NCI-H526 treated with DMSO at 0.1 percent for 48 hours (cell line): ENCODE results near the gene SEZ6L.

Source experiments
- DNase-seq: peaks from one replicate; lab custom pipeline; 2025; lab: John Stamatoyannopoulos, UW

SEZ6L gene

DNA sequence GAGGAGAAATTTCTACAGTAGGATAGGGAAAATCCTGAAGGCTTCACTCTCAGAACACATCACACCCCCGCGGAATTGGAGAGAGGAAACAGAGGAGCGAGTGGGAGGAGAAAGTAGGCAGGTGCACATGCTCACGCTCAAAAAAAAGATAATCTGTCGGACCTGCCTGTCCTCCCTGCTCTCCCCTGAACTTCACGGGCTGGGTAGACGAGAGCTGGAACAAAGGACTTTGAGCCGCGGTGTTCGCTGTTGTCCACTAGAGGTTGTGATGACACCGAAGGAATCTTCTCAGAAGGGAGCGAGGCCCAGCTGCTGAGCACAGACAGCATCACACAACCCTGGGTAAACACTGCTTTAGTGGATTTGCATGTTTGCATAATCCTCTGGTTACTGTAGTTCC is 5.0 kb downstream of the SEZ6L start:
- peak; percentile 94 for DNase-seq

DNA sequence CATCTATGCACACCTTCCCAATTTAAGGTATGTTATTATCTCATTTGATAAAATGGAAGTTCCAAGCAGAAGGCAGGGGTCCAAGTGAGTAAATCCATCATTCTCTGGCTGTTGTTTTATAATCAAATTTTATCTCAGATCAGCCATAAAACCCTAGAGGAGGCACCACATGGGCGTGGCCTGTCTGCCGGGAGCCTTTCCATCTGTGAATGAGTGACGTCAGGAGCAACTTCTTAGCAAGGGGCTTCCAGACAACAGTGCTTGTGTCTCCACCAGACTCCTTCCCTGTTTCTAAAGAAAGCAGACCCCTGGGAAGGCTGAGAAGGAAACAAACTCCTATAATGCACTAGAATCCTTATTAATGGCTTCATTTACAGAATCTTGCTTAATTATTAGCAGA is 13.5 kb downstream of the SEZ6L start:
- DNase-seq = peak; percentile 58

GRCh38 chr22:26185190-26185589 is 15.9 kb downstream of the SEZ6L start:
- no peak for DNase-seq

DNA sequence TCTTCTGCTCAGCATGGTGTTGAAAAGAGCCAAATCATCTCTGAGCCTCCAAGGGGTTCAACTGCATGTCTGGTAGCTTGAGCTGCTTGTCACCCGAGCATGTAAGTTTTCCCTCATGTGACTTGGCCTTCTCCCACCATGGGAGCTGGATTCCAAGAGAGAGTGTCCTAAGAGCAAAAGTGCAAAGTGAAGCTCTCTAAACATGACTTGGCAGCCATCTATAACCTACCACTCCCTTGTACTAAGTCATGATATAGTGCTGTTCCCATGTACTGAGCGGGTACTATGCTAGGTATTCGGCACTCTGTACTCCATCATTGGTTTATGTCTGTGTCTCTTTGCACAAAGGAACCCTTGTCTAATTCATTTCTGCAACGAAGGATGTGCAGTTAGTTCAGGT is 19.1 kb downstream of the SEZ6L start:
- no peak for DNase-seq

DNA sequence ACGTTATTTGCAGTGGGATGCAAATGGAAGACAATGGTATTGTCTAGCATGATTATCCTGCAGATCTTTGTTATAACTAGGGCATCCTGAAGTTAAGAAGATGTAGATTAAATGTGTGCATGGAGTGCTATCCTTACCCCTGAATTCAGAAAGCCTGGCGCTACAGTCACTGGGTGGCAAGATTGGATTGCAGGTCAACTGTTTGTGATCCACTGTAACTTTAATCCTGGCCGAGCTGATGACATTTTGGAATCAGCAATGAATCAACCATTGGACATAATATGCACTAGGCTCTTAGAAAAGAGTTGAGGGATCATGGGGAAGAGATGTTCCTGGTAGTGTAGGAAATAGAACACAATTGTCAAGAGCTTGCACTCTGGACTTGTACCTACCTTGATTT is 25.1 kb downstream of the SEZ6L start:
- DNase-seq = no peak

GRCh38 chr22:26194877-26195276 is 25.6 kb downstream of the SEZ6L start:
- DNase-seq = no peak

DNA sequence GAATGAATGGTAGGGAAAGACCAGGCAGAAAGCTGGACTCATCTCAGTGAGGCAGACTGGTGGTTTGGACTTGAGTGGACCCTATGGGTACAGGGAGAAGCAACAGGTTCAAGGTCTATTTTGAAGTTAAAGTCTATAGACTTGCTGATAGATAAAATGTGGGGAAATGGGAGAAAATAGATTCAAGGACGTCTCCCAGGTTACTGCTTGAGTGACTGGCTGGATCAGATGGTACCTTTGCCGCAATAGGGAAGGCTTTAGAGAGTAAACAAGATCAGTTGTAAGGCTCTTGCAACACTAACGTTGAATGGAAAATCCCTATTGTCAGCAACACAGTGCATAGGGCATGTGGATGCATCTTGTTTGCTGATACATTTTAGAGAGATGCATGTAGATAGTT is 27.4 kb downstream of the SEZ6L start:
- no peak for DNase-seq

- DNase-seq = no peak
These were observed 28.2 kb downstream of the SEZ6L start for GRCh38 chr22:26197425-26197824.

- DNase-seq = no peak
These were observed 30.4 kb downstream of the SEZ6L start for GRCh38 chr22:26199665-26200064.

GRCh38 chr22:26202280-26202924 is 33.1 kb downstream of the SEZ6L start:
- DNase-seq = no peak

DNA sequence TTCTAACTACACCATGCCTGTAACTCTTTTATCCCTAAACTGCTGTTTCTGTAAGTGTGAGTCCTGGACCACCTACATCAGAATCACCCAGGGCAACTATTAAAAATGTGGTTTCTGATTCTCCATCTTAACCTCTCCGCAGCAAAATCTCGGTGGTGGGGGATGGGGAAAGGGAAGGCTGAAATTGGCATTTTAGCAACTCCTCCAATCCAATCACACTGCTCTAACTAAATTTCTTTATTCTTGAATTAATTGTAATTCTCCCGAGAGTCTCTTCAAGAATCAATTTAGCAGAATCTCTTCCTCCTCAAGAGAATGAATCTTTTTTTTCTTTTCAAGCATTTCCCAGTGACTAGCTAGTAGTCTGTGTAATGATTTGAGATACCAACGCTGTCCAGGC is 36.2 kb downstream of the SEZ6L start:
- DNase-seq = no peak

- no peak for DNase-seq
These were observed 41.1 kb downstream of the SEZ6L start for GRCh38 chr22:26210334-26210733.

- no peak for DNase-seq
These were observed 44.6 kb downstream of the SEZ6L start for GRCh38 chr22:26213826-26214225.

DNA sequence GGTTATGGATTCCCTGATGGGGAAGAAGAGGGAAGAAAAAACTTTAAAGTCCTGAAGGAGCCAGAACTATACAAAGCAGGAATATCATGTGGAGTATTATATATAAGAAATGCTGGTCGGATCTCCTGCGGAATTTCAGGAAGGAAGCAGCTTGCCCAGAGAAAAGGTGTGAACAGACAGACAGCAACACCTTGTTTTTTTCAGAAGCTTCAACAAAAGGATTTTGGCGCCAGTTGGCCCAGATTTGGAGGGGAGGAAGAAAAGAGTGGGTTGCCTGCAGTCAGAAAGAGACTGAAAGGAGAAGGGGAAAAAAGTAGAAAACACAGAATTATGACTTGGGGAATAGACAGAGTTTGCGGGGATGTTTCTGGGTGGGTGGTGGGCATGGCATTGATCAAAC is 45.2 kb downstream of the SEZ6L start:
- DNase-seq = no peak

DNA sequence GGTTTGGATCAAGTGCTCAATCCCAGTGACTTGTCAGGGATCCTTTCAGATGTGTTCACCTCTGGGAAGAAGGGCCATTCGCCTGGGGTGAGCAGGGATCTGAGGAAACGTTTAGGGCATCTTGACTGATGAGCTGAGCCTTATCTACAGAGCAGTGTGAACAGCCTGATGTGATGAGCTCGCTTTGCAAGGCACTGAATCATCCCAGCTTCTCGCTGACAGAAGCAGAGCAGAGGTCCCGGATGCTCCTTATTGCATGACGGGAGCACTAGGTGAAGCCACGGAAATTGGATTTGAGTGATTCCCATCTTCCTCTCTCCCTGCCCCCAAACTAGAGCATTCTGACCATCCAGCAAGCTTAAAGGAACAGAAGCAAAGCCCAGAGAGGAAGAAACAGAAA is 46.5 kb downstream of the SEZ6L start:
- no peak for DNase-seq

DNA sequence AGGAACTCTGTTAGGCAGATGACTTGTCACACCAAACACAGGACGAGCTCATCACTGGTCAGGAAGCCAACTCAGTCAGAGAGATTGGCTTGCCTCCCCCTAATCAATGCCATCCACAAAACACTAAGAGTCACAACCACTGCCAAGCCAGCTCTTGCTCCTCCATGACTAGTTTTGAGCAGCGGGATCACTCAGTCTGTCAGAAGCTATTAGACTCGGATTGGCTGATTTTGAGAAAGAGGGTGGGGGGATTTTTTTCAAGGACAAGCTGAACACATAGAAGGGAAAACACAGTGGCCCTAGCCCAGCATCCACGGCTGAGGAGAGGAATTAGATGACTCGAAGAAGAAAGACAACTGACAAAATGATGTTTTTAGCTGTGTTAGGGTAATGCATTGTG is 55.9 kb downstream of the SEZ6L start:
- DNase-seq = no peak

GRCh38 chr22:26226538-26227297 is 57.5 kb downstream of the SEZ6L start:
- no peak for DNase-seq

- DNase-seq = no peak
These were observed 60.6 kb downstream of the SEZ6L start for GRCh38 chr22:26229910-26230309.

DNA sequence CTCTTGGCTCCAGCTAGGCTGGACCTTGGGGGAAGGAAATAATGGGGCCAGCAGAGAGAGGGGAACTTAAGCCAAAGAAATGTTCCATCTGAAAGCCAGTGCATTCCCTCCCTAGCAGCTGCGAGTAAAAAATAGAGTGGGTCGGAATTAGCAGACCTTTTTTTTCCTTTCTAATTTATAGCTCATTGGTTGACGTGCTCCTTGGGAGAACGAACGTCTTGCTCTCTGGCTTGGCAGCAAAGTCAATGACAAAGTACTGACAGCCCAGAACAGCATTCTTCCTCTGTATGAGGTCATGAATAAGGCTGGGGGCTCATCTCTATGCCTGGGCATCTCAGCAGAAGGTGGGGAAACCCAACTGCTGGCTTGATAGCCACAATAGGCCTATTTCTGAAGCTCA is 65.0 kb downstream of the SEZ6L start:
- DNase-seq = no peak

DNA sequence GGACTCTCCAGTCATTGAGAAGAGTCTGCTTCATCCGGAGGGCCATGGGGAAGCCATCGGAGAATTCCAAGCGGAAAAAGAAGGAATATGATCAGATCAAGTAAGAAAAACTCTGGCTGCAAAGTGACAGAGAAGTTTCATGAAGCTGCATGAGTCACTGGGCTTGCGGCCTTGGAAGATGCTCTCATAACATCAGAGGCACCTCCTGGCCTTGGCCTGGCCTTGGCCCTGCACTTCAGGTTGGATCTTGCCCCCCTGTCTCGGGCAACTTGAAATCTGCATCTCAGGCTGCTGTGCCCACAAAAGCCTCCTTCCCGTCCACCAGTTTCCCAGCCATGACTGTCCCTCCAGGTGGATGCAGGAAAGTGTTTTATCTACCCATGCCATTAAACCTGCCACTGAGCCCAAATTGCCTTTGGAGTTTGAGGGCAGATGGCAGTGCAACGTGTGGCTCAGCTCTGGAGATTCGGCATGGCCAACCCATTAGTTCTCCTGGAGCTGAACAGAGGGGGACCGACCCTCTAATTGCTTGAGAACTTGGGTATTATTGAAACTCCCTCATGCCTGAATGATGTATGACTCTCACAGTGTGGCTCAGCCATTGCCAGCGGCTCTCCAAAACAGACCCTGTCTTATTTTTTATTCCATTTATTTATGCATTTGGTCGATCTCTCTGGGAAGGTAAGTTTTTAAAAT is 66.7 kb downstream of the SEZ6L start:
- DNase-seq = no peak

GRCh38 chr22:26236991-26237390 is 67.7 kb downstream of the SEZ6L start:
- DNase-seq = no peak

GRCh38 chr22:26238596-26238995 is 69.3 kb downstream of the SEZ6L start:
- no peak for DNase-seq

- no peak for DNase-seq
These were observed 70.3 kb downstream of the SEZ6L start for GRCh38 chr22:26239581-26239980.
